Measurements from ENCODE around the gene KCNG2.

KCNG2 gene

DNA sequence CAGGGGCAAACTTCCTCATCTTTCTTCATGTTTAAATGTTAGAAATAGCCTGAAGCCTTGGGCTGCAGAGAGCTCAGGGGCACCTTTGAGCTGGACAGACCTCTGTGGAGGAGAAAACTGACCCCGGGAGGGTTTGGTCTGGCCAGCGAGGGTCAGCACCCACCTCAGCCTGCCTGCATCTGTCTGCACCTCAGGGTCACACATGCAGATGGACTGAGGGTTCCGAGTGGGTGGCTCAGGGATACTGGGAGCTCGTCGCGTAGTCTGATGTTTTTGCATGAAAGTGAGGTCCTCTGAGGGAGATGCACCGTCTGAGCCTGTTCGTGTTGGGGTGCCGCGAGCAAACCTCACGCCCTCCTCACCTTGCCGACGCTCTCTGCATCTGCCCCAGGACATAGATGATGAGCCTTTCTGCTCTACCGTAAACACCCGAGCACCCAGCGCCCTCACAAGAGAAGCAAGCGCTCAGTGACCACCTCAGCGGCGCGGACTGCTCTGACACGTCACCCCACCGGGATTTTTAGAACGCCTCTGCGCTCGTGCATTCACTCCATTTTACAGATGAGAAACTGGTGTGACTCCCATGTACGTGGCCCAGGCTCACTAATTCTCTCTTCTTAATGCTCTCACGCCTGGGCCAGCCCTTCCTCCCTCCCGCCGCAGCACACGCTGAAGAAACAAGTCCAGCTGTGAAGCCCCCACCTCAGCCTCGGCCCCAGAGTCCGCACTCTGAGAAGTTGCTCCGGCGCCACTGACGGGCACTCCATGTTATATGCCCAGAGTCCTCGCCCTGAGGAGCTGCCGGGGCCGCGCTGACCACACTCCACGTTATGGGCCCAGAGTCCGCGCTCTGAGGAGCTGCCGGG lies 9.5 kb downstream of the KCNG2 start:
- Histone ChIP-seq H3K27me3 (ENCODE audit: control insufficient read depth, insufficient read depth, low read length, poor library complexity, severe bottlenecking) (no peaks in the 10 kb centered on the region), H3K36me3 (ENCODE audit: control insufficient read depth, insufficient read depth, low read length) (no peaks in the 10 kb centered on the region), H3K9me3 (ENCODE audit: control insufficient read depth, low read length) (no peaks in the 10 kb centered on the region), H3K4me1 (ENCODE audit: control insufficient read depth, insufficient read depth, low read length) (no peaks in the 10 kb centered on the region), H3K4me3 (ENCODE audit: insufficient read depth, low read depth, low read length) (no peak overlapping the region), H3K27ac (ENCODE audit: insufficient read depth, low read depth, low read length, poor library complexity, severe bottlenecking) (no peak overlapping the region)
- 94 to 95% methylated on average over 43 of the region's 43 CpGs for WGBS, 2 experiments

DNA sequence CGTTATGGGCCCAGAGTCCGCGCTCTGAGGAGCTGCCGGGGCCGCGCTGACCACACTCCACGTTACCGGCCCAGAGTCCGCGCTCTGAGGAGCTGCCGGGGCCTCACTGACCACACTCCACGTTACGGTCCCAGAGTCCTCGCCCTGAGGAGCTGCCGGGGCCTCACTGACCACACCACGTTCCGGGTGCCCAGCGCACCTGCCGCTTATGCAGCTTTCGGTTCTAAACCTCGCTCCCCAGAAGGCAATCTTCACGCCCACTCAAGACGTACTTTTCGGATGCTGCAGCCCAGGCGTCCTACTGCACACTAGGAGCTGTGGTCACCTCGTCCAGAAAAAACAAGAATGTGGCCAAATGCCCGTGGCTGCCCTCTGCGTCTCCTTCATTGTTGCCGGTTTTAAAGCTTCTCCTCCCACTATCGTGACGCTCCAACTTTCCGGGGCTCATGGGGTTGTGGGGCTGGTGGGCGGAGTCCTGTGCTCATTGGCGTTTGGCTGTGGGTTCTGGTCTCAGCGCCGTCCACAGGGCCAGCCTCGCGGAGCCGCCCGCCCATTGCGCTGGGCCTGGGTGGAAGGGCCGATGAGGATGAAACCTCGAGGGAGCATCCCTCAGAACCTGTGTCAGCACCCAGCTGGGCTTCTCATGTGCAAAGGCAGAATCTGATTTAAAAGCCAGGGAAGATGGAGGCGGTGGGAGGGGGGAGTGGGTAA lies 11.9 kb downstream of the KCNG2 start:
- WGBS, 2 experiments: 92 to 93% methylated on average over 44 of the region's 44 CpGs
- H3K36me3 ChIP-seq (ENCODE audit: control insufficient read depth, insufficient read depth, low read length): no peaks in the 10 kb centered on the region

DNA sequence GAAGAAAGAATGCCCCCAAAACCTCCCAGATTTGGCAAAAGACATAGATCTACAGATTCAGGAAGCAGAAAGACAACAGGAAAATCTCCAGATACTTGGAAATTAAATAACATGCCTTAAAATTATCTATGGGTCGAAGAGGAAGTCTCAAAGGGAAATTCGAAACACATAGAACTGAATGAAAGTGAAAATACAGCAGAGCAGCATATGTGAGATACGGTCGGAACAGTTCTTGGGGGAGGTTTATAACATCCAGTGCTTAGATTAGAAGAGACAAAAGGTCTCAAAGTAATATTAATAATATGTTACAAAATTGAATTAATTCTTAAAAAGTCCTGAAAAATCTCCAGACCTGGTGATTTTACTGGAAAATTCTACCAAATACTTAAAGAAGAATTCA lies 14.3 kb downstream of the KCNG2 start:
- Histone ChIP-seq H3K4me3 (ENCODE audit: insufficient read depth, low read depth, low read length) (no peak overlapping the region), H3K36me3 (ENCODE audit: control insufficient read depth, insufficient read depth, low read length) (no peaks in the 10 kb centered on the region), H3K4me1 (ENCODE audit: control insufficient read depth, insufficient read depth, low read length) (no peaks in the 10 kb centered on the region), H3K27ac (ENCODE audit: insufficient read depth, low read depth, low read length, poor library complexity, severe bottlenecking) (no peak overlapping the region), H3K27me3 (ENCODE audit: control insufficient read depth, insufficient read depth, low read length, poor library complexity, severe bottlenecking) (no peaks in the 10 kb centered on the region), H3K9me3 (ENCODE audit: control insufficient read depth, low read length) (no peaks in the 10 kb centered on the region)
- WGBS, 2 experiments: 94 to 99% methylated on average over 4 of the region's 4 CpGs

More for the DNA sequence above, 11.9 kb downstream of the KCNG2 start:
- H3K27ac ChIP-seq (ENCODE audit: insufficient read depth, low read depth, low read length, poor library complexity, severe bottlenecking): no peak overlapping the region
- H3K27me3 ChIP-seq (ENCODE audit: control insufficient read depth, insufficient read depth, low read length, poor library complexity, severe bottlenecking): no peaks in the 10 kb centered on the region
- no peak overlapping the region for H3K4me3 ChIP-seq (ENCODE audit: insufficient read depth, low read depth, low read length)
- H3K9me3 ChIP-seq (ENCODE audit: control insufficient read depth, low read length): no peaks in the 10 kb centered on the region
- no peaks in the 10 kb centered on the region for H3K4me1 ChIP-seq (ENCODE audit: control insufficient read depth, insufficient read depth, low read length)

DNA sequence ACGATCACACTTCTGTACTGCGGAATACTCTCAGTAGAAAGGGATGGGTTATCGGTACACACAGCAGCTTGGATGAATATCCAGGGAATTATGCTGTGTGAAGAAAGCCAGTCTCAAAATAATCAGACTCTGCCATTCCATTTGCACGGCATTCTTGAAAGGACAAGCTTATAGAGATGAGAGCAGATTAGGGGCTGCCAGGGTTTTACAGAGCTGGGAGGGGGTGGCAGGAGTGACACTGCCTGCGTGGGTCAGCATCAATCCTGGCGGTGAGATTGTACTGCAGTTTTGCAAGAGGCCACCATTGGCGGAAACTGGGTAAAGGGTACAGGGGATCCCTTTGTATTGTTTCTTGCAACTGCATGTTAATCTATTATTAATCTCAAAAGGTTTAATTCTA lies 16.6 kb downstream of the KCNG2 start:
- H3K36me3 ChIP-seq (ENCODE audit: control insufficient read depth, insufficient read depth, low read length): no peaks in the 10 kb centered on the region
- H3K4me1 ChIP-seq (ENCODE audit: control insufficient read depth, insufficient read depth, low read length): no peaks in the 10 kb centered on the region
- no peak overlapping the region for H3K4me3 ChIP-seq (ENCODE audit: insufficient read depth, low read depth, low read length)
- WGBS, 2 experiments: 71 to 83% methylated on average over 7 of the region's 7 CpGs
- no peaks in the 10 kb centered on the region for H3K27me3 ChIP-seq (ENCODE audit: control insufficient read depth, insufficient read depth, low read length, poor library complexity, severe bottlenecking)
- H3K9me3 ChIP-seq (ENCODE audit: control insufficient read depth, low read length): no peaks in the 10 kb centered on the region
- H3K27ac ChIP-seq (ENCODE audit: insufficient read depth, low read depth, low read length, poor library complexity, severe bottlenecking): no peak overlapping the region

DNA sequence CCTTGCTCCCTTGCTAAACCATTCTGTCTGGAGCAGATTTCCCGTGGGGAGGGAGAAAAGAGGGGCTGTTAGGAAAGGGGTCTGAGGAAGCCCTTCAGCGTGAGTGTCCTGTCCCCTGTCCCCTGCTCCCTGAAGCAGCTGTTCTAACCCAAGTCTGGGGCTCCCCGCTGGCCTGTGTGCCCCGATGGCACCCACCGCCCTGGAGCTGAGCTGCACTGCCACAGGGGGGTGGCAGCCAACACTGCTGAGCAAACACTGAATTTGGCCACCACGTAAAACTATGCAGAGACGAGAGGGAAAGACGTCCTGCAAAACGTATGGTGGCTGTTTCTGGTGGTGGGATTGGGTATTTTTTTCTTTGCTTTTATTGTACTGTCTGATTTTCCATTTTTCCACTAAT lies 17.9 kb downstream of the KCNG2 start:
- H3K4me1 ChIP-seq (ENCODE audit: control insufficient read depth, insufficient read depth, low read length): no peaks in the 10 kb centered on the region
- H3K27ac ChIP-seq (ENCODE audit: insufficient read depth, low read depth, low read length, poor library complexity, severe bottlenecking): no peak overlapping the region
- no peaks in the 10 kb centered on the region for H3K9me3 ChIP-seq (ENCODE audit: control insufficient read depth, low read length)
- WGBS, 2 experiments: 80 to 83% methylated on average over 9 of the region's 9 CpGs
- no peaks in the 10 kb centered on the region for H3K36me3 ChIP-seq (ENCODE audit: control insufficient read depth, insufficient read depth, low read length)
- H3K27me3 ChIP-seq (ENCODE audit: control insufficient read depth, insufficient read depth, low read length, poor library complexity, severe bottlenecking): no peaks in the 10 kb centered on the region
- H3K4me3 ChIP-seq (ENCODE audit: insufficient read depth, low read depth, low read length): no peak overlapping the region

- WGBS, 2 experiments: 88 to 90% methylated on average over 8 to 13 of the region's 14 CpGs
- no peaks in the 10 kb centered on the region for H3K4me1 ChIP-seq (ENCODE audit: control insufficient read depth, insufficient read depth, low read length)
- no peak overlapping the region for H3K4me3 ChIP-seq (ENCODE audit: insufficient read depth, low read depth, low read length)
Measured at GRCh38 chr18:79816092-79816491, 18.4 kb downstream of the KCNG2 start.

DNA sequence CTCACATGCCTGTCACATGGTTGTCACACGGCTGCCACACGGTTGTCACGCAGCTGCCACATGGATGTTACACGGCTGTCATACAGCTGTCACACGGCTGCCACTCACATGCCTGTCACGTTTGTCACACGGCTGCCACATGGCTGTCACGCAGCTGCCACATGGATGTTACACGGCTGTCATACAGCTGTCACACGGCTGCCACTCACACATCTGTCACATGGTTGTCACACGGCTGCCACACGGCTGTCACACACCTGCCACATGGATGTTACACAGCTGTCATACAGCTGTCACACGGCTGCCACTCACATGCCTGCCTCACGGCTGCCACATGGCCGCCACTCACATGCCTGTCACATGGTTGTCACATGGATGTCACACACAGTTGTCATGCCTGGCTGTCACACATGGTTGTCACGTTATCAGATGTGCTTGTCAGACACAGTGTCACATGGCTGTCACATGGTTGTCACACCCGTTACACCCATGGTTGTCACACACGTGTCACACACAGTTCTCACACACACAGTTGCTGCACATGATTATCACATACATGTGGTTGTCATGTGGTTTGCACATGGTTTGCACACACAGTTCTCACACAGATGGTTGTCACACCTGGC lies 19.4 kb downstream of the KCNG2 start:
- Histone ChIP-seq H3K27ac (ENCODE audit: insufficient read depth, low read depth, low read length, poor library complexity, severe bottlenecking) (no peak overlapping the region), H3K27me3 (ENCODE audit: control insufficient read depth, insufficient read depth, low read length, poor library complexity, severe bottlenecking) (no peaks in the 10 kb centered on the region), H3K4me3 (ENCODE audit: insufficient read depth, low read depth, low read length) (no peak overlapping the region), H3K36me3 (ENCODE audit: control insufficient read depth, insufficient read depth, low read length) (no peaks in the 10 kb centered on the region), H3K9me3 (ENCODE audit: control insufficient read depth, low read length) (no peaks in the 10 kb centered on the region), H3K4me1 (ENCODE audit: control insufficient read depth, insufficient read depth, low read length) (no peaks in the 10 kb centered on the region)
- WGBS, 2 experiments: 93 to 94% methylated on average over 18 of the region's 18 CpGs

More at GRCh38 chr18:79816092-79816491, 18.4 kb downstream of the KCNG2 start:
- H3K27me3 ChIP-seq (ENCODE audit: control insufficient read depth, insufficient read depth, low read length, poor library complexity, severe bottlenecking): no peaks in the 10 kb centered on the region
- no peaks in the 10 kb centered on the region for H3K36me3 ChIP-seq (ENCODE audit: control insufficient read depth, insufficient read depth, low read length)
- H3K9me3 ChIP-seq (ENCODE audit: control insufficient read depth, low read length): no peaks in the 10 kb centered on the region
- H3K27ac ChIP-seq (ENCODE audit: insufficient read depth, low read depth, low read length, poor library complexity, severe bottlenecking): no peak overlapping the region

DNA sequence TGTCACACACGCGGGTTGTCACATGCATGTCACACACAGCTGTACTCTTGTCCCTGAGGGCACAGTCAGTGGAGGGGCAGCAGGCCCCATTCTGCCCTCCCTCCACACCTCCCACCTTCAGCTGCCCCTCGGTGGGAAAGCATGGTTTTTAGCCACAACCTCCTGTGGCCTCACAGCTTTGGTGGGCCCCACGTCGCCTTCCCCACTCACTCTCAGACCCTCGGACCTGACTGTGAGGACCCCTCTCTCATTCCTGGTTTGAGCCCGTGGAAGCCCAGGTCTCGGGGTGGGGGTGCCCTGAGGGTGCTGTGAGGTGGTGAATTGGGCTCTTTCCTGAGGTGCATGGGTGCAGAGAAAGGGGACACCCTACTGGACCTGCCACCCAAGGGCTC lies 19.9 kb downstream of the KCNG2 start:
- Histone ChIP-seq H3K4me1 (ENCODE audit: control insufficient read depth, insufficient read depth, low read length) (no peaks in the 10 kb centered on the region), H3K9me3 (ENCODE audit: control insufficient read depth, low read length) (no peaks in the 10 kb centered on the region), H3K27me3 (ENCODE audit: control insufficient read depth, insufficient read depth, low read length, poor library complexity, severe bottlenecking) (no peaks in the 10 kb centered on the region), H3K36me3 (ENCODE audit: control insufficient read depth, insufficient read depth, low read length) (no peaks in the 10 kb centered on the region), H3K27ac (ENCODE audit: insufficient read depth, low read depth, low read length, poor library complexity, severe bottlenecking) (no peak overlapping the region), H3K4me3 (ENCODE audit: insufficient read depth, low read depth, low read length) (no peak overlapping the region)
- WGBS, 2 experiments: 93% methylated on average over 8 of the region's 8 CpGs

GRCh38 chr18:79818036-79818435 lies 20.3 kb downstream of the KCNG2 start:
- Histone ChIP-seq H3K4me3 (ENCODE audit: insufficient read depth, low read depth, low read length) (no peak overlapping the region), H3K36me3 (ENCODE audit: control insufficient read depth, insufficient read depth, low read length) (no peaks in the 10 kb centered on the region), H3K4me1 (ENCODE audit: control insufficient read depth, insufficient read depth, low read length) (no peaks in the 10 kb centered on the region), H3K9me3 (ENCODE audit: control insufficient read depth, low read length) (no peaks in the 10 kb centered on the region), H3K27ac (ENCODE audit: insufficient read depth, low read depth, low read length, poor library complexity, severe bottlenecking) (no peak overlapping the region), H3K27me3 (ENCODE audit: control insufficient read depth, insufficient read depth, low read length, poor library complexity, severe bottlenecking) (no peaks in the 10 kb centered on the region)
- 90 to 91% methylated on average over 14 of the region's 14 CpGs for whole genome bisulfite sequencing, 2 experiments

- no peak overlapping the region for H3K4me3 ChIP-seq (ENCODE audit: insufficient read depth, low read depth, low read length)
- no peak overlapping the region for H3K27ac ChIP-seq (ENCODE audit: insufficient read depth, low read depth, low read length, poor library complexity, severe bottlenecking)
- no peaks in the 10 kb centered on the region for H3K36me3 ChIP-seq (ENCODE audit: control insufficient read depth, insufficient read depth, low read length)
- no peaks in the 10 kb centered on the region for H3K4me1 ChIP-seq (ENCODE audit: control insufficient read depth, insufficient read depth, low read length)
- H3K27me3 ChIP-seq (ENCODE audit: control insufficient read depth, insufficient read depth, low read length, poor library complexity, severe bottlenecking): no peaks in the 10 kb centered on the region
- H3K9me3 ChIP-seq (ENCODE audit: control insufficient read depth, low read length): no peaks in the 10 kb centered on the region
- WGBS, 2 experiments: 91 to 93% methylated on average over 18 of the region's 18 CpGs
Measured at GRCh38 chr18:79818631-79819030, 20.9 kb downstream of the KCNG2 start.

Measured in ectodermal cell (in vitro differentiated cells).